ENCODE measurements around the gene KLHL40. TPM values are rescaled to one million over a fixed set of nuclear protein-coding genes. Genes with fewer than 3 reads are reported as not detected.

KLHL40 gene
- total RNA-seq, 4 donors from 2014 or later: not detected

- no peak for TF ChIP-seq CTCF (IDR thresholded peaks at IDR 0.05; ENCODE audit: low read depth)
Observed at GRCh38 chr3:42703695-42704025, 18.3 kb downstream of the KLHL40 start.

GRCh38 chr3:42704136-42704841 is 19.0 kb downstream of the KLHL40 start:
- TF ChIP-seq CTCF (IDR thresholded peaks at IDR 0.05; ENCODE audit: low read depth): no peak

- TF ChIP-seq CTCF (IDR thresholded peaks at IDR 0.05; ENCODE audit: low read depth): no peak
Observed at GRCh38 chr3:42705058-42705767, 19.9 kb downstream of the KLHL40 start.

- no peak for TF ChIP-seq CTCF (IDR thresholded peaks at IDR 0.05; ENCODE audit: low read depth)
Observed at GRCh38 chr3:42705962-42706585, 20.7 kb downstream of the KLHL40 start.

- no peak for TF ChIP-seq CTCF (IDR thresholded peaks at IDR 0.05; ENCODE audit: low read depth)
Observed at GRCh38 chr3:42706721-42707619, 21.6 kb downstream of the KLHL40 start.

GRCh38 chr3:42707620-42708355 is 22.5 kb downstream of the KLHL40 start:
- TF ChIP-seq CTCF (IDR thresholded peaks at IDR 0.05; ENCODE audit: low read depth): no peak

Data from subcutaneous adipose tissue (tissue), 4 donors.